B cell (primary cell): Measurements from ENCODE around the gene UBE2F. TPM values are rescaled to one million over a fixed set of nuclear protein-coding genes. Genes with fewer than 3 reads are reported as not detected.
A peak's percentile ranks its signal among the peaks of the same experiment; 100 is the strongest.

Source experiments
- ATAC-seq: fragments of 200-7000 bp; cut with Tn5 transposase; one replicate; pipeline ENCODE4 v1.10.0; 2021; ENCODE audit warnings: low read depth, mild to moderate bottlenecking, moderate number of reproducible peaks, moderate library complexity
- CTCF ChIA-PET: fragments of 350-600 bp; sonication (Branson Sonifier 250); formaldehyde crosslinking; loops from one replicate; lab custom pipeline; 2021; ENCODE audit warnings: antibody characterized with exemption, inconsistent platforms; lab: Charles Lee
- POLR2A ChIA-PET: fragments of 350-600 bp; sonication (Branson Sonifier 250); formaldehyde crosslinking; loops from one replicate; lab custom pipeline; 2021; ENCODE audit warnings: antibody characterized with exemption; lab: Charles Lee
- DNase-seq: peaks from one replicate; pipeline ENCODE4 v3.0.0; 2013
- H2AFZ ChIP-seq: 2 replicates; pipeline ENCODE4 v1.6.1; 2012; ENCODE audit warnings: mild to moderate bottlenecking, low read depth, low read length; ENCODE audit not compliant: insufficient read depth, poor library complexity, severe bottlenecking
- H3K27ac ChIP-seq, 2 donors: 1 replicate in 1 of 2; 2 replicates in 1 of 2; pipeline ENCODE4 v1.5.1; 2012 to 2013; ENCODE audit warnings: low read length in 2 of 2, mild to moderate bottlenecking in 2 of 2, moderate library complexity in 1 of 2
- H3K27me3 ChIP-seq, 4 experiments: fragments of 200-600 bp in 1 of 4; sonication (generic) in 1 of 4; replicated peaks in 1 of 4; 1 replicate in 2 of 4; 2 replicates in 2 of 4; pipeline versions ENCODE4 v1.6.1 to v1.7.0; 2013 to 2016; ENCODE audit warnings: low read length in 3 of 4, mild to moderate bottlenecking in 2 of 4, mixed read lengths in 1 of 4, moderate library complexity in 1 of 4; ENCODE audit not compliant: insufficient read depth in 4 of 4, control insufficient read depth in 3 of 4; ENCODE audit errors: control extremely low read depth in 1 of 4
- H3K36me3 ChIP-seq, 2 experiments: replicated peaks in 1 of 2; 1 replicate in 1 of 2; 2 replicates in 1 of 2; pipeline versions ENCODE4 v1.6.1 to v1.7.1; 2013; ENCODE audit warnings: low read length in 1 of 2; ENCODE audit not compliant: insufficient read depth in 2 of 2, control insufficient read depth in 1 of 2; ENCODE audit errors: control extremely low read depth in 1 of 2, extremely low read depth in 1 of 2
- H3K4me1 ChIP-seq, 2 donors: fragments of 200-600 bp in 1 of 2; sonication (generic) in 1 of 2; 1 replicate in 1 of 2; 2 replicates in 1 of 2; pipeline versions ENCODE4 v1.5.1 to v1.6.1; 2013 to 2017; ENCODE audit warnings: low read length in 2 of 2; ENCODE audit not compliant: control insufficient read depth in 2 of 2, insufficient read depth in 2 of 2
- H3K4me2 ChIP-seq: replicated peaks from 2 replicates; pipeline ENCODE3; 2012; ENCODE audit warnings: mild to moderate bottlenecking, low read depth, low read length; ENCODE audit not compliant: poor library complexity, severe bottlenecking
- H3K4me3 ChIP-seq, 5 experiments: fragments of 200-600 bp in 1 of 5; sonication (generic) in 1 of 5; 1 replicate in 3 of 5; 2 replicates in 2 of 5; pipeline versions ENCODE4 v1.5.1 to v1.7.0; 2011 to 2016; ENCODE audit warnings: low read length in 4 of 5, mild to moderate bottlenecking in 4 of 5, low read depth in 2 of 5, control low read depth in 1 of 5, moderate library complexity in 1 of 5; ENCODE audit not compliant: insufficient read depth in 1 of 5; ENCODE audit errors: control extremely low read depth in 1 of 5, extremely low read depth in 1 of 5
- H3K79me2 ChIP-seq: fragments of 200-600 bp; sonication (generic); one replicate; pipeline ENCODE4 v1.6.0; 2016; ENCODE audit warnings: low read length; ENCODE audit not compliant: control insufficient read depth, insufficient read depth
- H3K9ac ChIP-seq: fragments of 200-600 bp; sonication (generic); 2 replicates; pipeline ENCODE4 v1.6.1; 2017; ENCODE audit warnings: mild to moderate bottlenecking, low read length, moderate library complexity
- H3K9me3 ChIP-seq, 3 donors: one replicate each; pipeline versions ENCODE4 v1.6.1 to v1.7.1; 2013; ENCODE audit warnings: low read length in 2 of 3; ENCODE audit not compliant: control insufficient read depth in 2 of 3, insufficient read depth in 1 of 3; ENCODE audit errors: control extremely low read depth in 1 of 3
- H4K20me1 ChIP-seq: 2 replicates; pipeline ENCODE4 v1.6.0; 2012; ENCODE audit warnings: mild to moderate bottlenecking, low read length; ENCODE audit not compliant: insufficient read depth, control insufficient read depth, poor library complexity, severe bottlenecking
- H3K27ac Mint-ChIP-seq: one replicate; pipeline ENCODE4 v1.8.0; 2021; ENCODE audit warnings: mixed read lengths
- H3K27me3 Mint-ChIP-seq: one replicate; pipeline ENCODE4 v1.8.0; 2021; ENCODE audit warnings: mixed read lengths
- H3K4me1 Mint-ChIP-seq: one replicate; pipeline ENCODE4 v1.8.0; 2021; ENCODE audit warnings: mixed read lengths
- H3K4me3 Mint-ChIP-seq: one replicate; pipeline ENCODE4 v1.8.0; 2021; ENCODE audit warnings: mixed read lengths
- H3K9me3 Mint-ChIP-seq: one replicate; pipeline ENCODE4 v1.8.0; 2022; ENCODE audit warnings: mixed read lengths; ENCODE audit not compliant: insufficient read depth
- EZH2 ChIP-seq: IDR thresholded peaks from 2 replicates; pipeline ENCODE4 v1.6.1; 2012; ENCODE audit warnings: borderline replicate concordance, low read depth, mild to moderate bottlenecking, moderate library complexity, low read length; ENCODE audit not compliant: insufficient read depth, poor library complexity, severe bottlenecking
- WGBS: methylation state at CpG from one replicate; pipeline ENCODE4 v1.1.5; 2013; ENCODE audit warnings: missing lambda C conversion rate; ENCODE audit not compliant: insufficient coverage; 5-methylcytosine and 5-hydroxymethylcytosine counted together
- intact Hi-C: fragments of 100-400 bp; cut with micrococcal nuclease; formaldehyde crosslinking; loops from one replicate; pipeline ENCODE4 v1.10.0; 2022
- polyA plus RNA-seq: library from polyadenylated mRNA; depleted of rRNA; stranded (reverse); fragments of >200 nt; gene quantifications from 2 replicates; pipeline ENCODE4 v1.2.3, GENCODE V29; 2012
- total RNA-seq, 2 donors: library from RNA; stranded (reverse); fragments of 120-200 nt in 1 of 2; gene quantifications; 1 replicate in 1 of 2; 2 replicates in 1 of 2; pipeline versions ENCODE4 v1.2.3 to v1.2.4, GENCODE V29; 2013 to 2022
- TF ChIP-seq, protein P1 (sequence below): fragments of 200-600 bp; IDR thresholded peaks from one replicate; pipeline ENCODE4 v1.8.0; 2022; ENCODE audit warnings: antibody characterized with exemption, mild to moderate bottlenecking

UBE2F gene
- total and polyA plus RNA-seq, 2 donors (not counting 1 experiment from before 2014, with no cell fraction given) = 22.5 to 57.6 TPM

DNA sequence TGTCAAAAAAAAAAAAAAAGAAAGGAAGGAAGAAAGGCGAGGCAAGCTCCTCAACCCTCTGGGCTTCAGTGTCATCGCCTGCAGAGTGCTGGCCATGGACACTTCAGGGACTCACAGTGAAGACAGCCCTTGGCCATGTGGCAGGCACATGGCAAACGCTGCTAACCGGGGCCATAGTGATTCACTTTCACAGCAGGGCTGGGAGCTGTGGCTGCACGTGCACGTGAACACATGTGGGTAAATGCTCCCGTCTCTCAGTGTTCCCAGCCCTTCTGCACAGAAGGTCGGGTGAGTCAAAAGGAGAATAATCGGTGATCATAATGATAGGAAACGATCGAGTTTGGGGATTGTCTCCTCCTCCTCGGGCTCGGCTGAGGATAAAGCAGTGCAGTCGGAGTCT is 46.1 kb upstream of the UBE2F start:
- Histone ChIP-seq H3K4me2 (no peak overlapping the region), H3K4me3 (no peak overlapping the region), H3K4me1 (peaks cover 0 to 5% of the 10 kb centered on the region in 2 donors), H3K79me2 (no peaks in the 10 kb centered on the region), H3K36me3 (no peaks in the 10 kb centered on the region), H4K20me1 (no peaks in the 10 kb centered on the region), H3K27ac (no peak overlapping the region), H3K27me3 (peaks cover 0 to 8% (median 0%) of the 10 kb centered on the region in 4 experiments), H2AFZ (no peak overlapping the region), H3K9me3 (peaks cover 0 to 4% (median 0%) of the 10 kb centered on the region in 3 donors), H3K9ac (no peak overlapping the region)
- intact Hi-C loops = loop anchor here (5.0 kb wide), 2 partner anchors 47 to 342 kb away; partner anchors contain the start of gene UBE2F
- no peak overlapping the region for H3K4me3 Mint-ChIP-seq
- CTCF ChIA-PET = interaction anchor here (0.8 to 1.3 kb wide), 2 partner anchors 8 to 62 kb away, joined by 3 read pairs; no protein-coding TSS in a partner anchor
- 89% methylated on average over 14 of the region's 14 CpGs for WGBS
- POLR2A ChIA-PET = interaction anchor here (0.7 to 1.3 kb wide), 3 partner anchors 12 to 18 kb away, joined by 3 to 5 read pairs (median 4); no protein-coding TSS in a partner anchor
- H3K27me3 Mint-ChIP-seq = peaks cover 3% of the 10 kb centered on the region
- peaks cover 18% of the 10 kb centered on the region for H3K4me1 Mint-ChIP-seq
- TF ChIP-seq, protein P1, sequence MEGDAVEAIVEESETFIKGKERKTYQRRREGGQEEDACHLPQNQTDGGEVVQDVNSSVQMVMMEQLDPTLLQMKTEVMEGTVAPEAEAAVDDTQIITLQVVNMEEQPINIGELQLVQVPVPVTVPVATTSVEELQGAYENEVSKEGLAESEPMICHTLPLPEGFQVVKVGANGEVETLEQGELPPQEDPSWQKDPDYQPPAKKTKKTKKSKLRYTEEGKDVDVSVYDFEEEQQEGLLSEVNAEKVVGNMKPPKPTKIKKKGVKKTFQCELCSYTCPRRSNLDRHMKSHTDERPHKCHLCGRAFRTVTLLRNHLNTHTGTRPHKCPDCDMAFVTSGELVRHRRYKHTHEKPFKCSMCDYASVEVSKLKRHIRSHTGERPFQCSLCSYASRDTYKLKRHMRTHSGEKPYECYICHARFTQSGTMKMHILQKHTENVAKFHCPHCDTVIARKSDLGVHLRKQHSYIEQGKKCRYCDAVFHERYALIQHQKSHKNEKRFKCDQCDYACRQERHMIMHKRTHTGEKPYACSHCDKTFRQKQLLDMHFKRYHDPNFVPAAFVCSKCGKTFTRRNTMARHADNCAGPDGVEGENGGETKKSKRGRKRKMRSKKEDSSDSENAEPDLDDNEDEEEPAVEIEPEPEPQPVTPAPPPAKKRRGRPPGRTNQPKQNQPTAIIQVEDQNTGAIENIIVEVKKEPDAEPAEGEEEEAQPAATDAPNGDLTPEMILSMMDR = no peak
- no peak for TF ChIP-seq EZH2
- no peak for ATAC-seq
- H3K9me3 Mint-ChIP-seq = no peaks in the 10 kb centered on the region
- no peak for DNase-seq
- no peak overlapping the region for H3K27ac Mint-ChIP-seq

DNA sequence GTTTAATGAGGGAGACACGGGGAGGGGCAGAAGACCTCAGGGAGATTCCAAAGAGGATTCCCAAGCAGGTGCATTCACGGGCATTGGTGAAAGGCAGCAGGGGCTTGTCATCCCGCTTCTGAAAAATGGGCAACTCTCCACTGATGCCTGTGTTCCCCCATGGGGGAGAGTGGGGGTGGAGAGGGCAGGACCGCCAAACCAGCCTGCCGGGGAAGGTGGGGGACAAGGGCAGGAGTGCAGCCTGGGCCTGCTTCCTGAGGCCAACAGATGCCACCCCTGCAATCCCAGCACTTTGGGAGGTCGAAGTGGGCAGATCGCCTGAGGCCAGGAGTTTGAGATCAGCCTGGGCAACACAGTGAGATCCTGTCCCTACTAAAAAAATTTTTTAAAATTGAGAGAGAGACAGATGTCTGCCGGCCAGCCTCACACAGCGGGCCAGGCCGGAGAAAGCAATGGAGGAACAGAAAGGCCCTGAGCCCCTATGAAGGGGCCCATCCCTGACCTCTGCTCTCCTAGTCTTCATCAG is 44.8 kb upstream of the UBE2F start:
- ChIA-PET POLR2A (interaction anchor here (0.9 kb wide), 1 partner anchor 64 kb away, joined by 4 read pairs; no protein-coding TSS in a partner anchor), CTCF (interaction anchor here (1.1 to 1.7 kb wide), 5 partner anchors 18 to 341 kb away, joined by 3 to 17 read pairs (median 8); no protein-coding TSS in a partner anchor)
- Histone ChIP-seq H3K36me3 (no peaks in the 10 kb centered on the region), H3K4me2 (no peak overlapping the region), H3K4me1 (peaks cover 0 to 5% of the 10 kb centered on the region in 2 donors), H3K9ac (no peak overlapping the region), H3K79me2 (no peaks in the 10 kb centered on the region), H3K27ac (no peak overlapping the region), H2AFZ (no peak overlapping the region), H3K4me3 (no peak overlapping the region), H4K20me1 (no peaks in the 10 kb centered on the region), H3K9me3 (peaks cover 0 to 4% (median 0%) of the 10 kb centered on the region in 3 donors), H3K27me3 (peaks cover 0 to 8% (median 0%) of the 10 kb centered on the region in 4 experiments)
- peaks cover 18% of the 10 kb centered on the region for H3K4me1 Mint-ChIP-seq
- DNase-seq = no peak
- no peak for ATAC-seq
- TF ChIP-seq, protein P1 = no peak
- TF ChIP-seq EZH2 = no peak
- intact Hi-C loops = loop anchor here (2.0 to 5.0 kb wide), 4 partner anchors 17 to 340 kb away; partner anchors contain the start of genes RAMP1 and UBE2F
- no peaks in the 10 kb centered on the region for H3K27me3 Mint-ChIP-seq
- no peak overlapping the region for H3K4me3 Mint-ChIP-seq
- H3K27ac Mint-ChIP-seq = peak overlapping the region; percentile 41
- WGBS = 93% methylated on average over 8 of the region's 10 CpGs
- no peaks in the 10 kb centered on the region for H3K9me3 Mint-ChIP-seq
